B cell (primary cell): Measurements from ENCODE around the gene ASH1L. TPM values are rescaled to one million over a fixed set of nuclear protein-coding genes. Genes with fewer than 3 reads are reported as not detected.
A peak's percentile ranks its signal among the peaks of the same experiment; 100 is the strongest.
"Not testable (repeated sequence)": the region's sequence is repeated elsewhere in the genome, so short reads cannot be mapped to it uniquely, and the experiment has no call there.

ENCODE experiments used
- ATAC-seq: fragments of 200-7000 bp; cut with Tn5 transposase; one replicate; pipeline ENCODE4 v1.10.0; 2021; ENCODE audit warnings: low read depth, mild to moderate bottlenecking, moderate number of reproducible peaks, moderate library complexity
- CTCF ChIA-PET: fragments of 350-600 bp; sonication (Branson Sonifier 250); formaldehyde crosslinking; loops from one replicate; lab custom pipeline; 2021; ENCODE audit warnings: antibody characterized with exemption, inconsistent platforms; lab: Charles Lee
- POLR2A ChIA-PET: fragments of 350-600 bp; sonication (Branson Sonifier 250); formaldehyde crosslinking; loops from one replicate; lab custom pipeline; 2021; ENCODE audit warnings: antibody characterized with exemption; lab: Charles Lee
- DNase-seq: peaks from one replicate; pipeline ENCODE4 v3.0.0; 2013
- H2AFZ ChIP-seq: 2 replicates; pipeline ENCODE4 v1.6.1; 2012; ENCODE audit warnings: mild to moderate bottlenecking, low read depth, low read length; ENCODE audit not compliant: insufficient read depth, poor library complexity, severe bottlenecking
- H3K27ac ChIP-seq, 2 donors: 1 replicate in 1 of 2; 2 replicates in 1 of 2; pipeline ENCODE4 v1.5.1; 2012 to 2013; ENCODE audit warnings: low read length in 2 of 2, mild to moderate bottlenecking in 2 of 2, moderate library complexity in 1 of 2
- H3K27me3 ChIP-seq, 4 experiments: fragments of 200-600 bp in 1 of 4; sonication (generic) in 1 of 4; replicated peaks in 1 of 4; 1 replicate in 2 of 4; 2 replicates in 2 of 4; pipeline versions ENCODE4 v1.6.1 to v1.7.0; 2013 to 2016; ENCODE audit warnings: low read length in 3 of 4, mild to moderate bottlenecking in 2 of 4, mixed read lengths in 1 of 4, moderate library complexity in 1 of 4; ENCODE audit not compliant: insufficient read depth in 4 of 4, control insufficient read depth in 3 of 4; ENCODE audit errors: control extremely low read depth in 1 of 4
- H3K36me3 ChIP-seq, 2 experiments: replicated peaks in 1 of 2; 1 replicate in 1 of 2; 2 replicates in 1 of 2; pipeline versions ENCODE4 v1.6.1 to v1.7.1; 2013; ENCODE audit warnings: low read length in 1 of 2; ENCODE audit not compliant: insufficient read depth in 2 of 2, control insufficient read depth in 1 of 2; ENCODE audit errors: control extremely low read depth in 1 of 2, extremely low read depth in 1 of 2
- H3K4me1 ChIP-seq, 2 donors: fragments of 200-600 bp in 1 of 2; sonication (generic) in 1 of 2; 1 replicate in 1 of 2; 2 replicates in 1 of 2; pipeline versions ENCODE4 v1.5.1 to v1.6.1; 2013 to 2017; ENCODE audit warnings: low read length in 2 of 2; ENCODE audit not compliant: control insufficient read depth in 2 of 2, insufficient read depth in 2 of 2
- H3K4me2 ChIP-seq: replicated peaks from 2 replicates; pipeline ENCODE3; 2012; ENCODE audit warnings: mild to moderate bottlenecking, low read depth, low read length; ENCODE audit not compliant: poor library complexity, severe bottlenecking
- H3K4me3 ChIP-seq, 5 experiments: fragments of 200-600 bp in 1 of 5; sonication (generic) in 1 of 5; 1 replicate in 3 of 5; 2 replicates in 2 of 5; pipeline versions ENCODE4 v1.5.1 to v1.7.0; 2011 to 2016; ENCODE audit warnings: low read length in 4 of 5, mild to moderate bottlenecking in 4 of 5, low read depth in 2 of 5, control low read depth in 1 of 5, moderate library complexity in 1 of 5; ENCODE audit not compliant: insufficient read depth in 1 of 5; ENCODE audit errors: control extremely low read depth in 1 of 5, extremely low read depth in 1 of 5
- H3K79me2 ChIP-seq: fragments of 200-600 bp; sonication (generic); one replicate; pipeline ENCODE4 v1.6.0; 2016; ENCODE audit warnings: low read length; ENCODE audit not compliant: control insufficient read depth, insufficient read depth
- H3K9ac ChIP-seq: fragments of 200-600 bp; sonication (generic); 2 replicates; pipeline ENCODE4 v1.6.1; 2017; ENCODE audit warnings: mild to moderate bottlenecking, low read length, moderate library complexity
- H3K9me3 ChIP-seq, 3 donors: one replicate each; pipeline versions ENCODE4 v1.6.1 to v1.7.1; 2013; ENCODE audit warnings: low read length in 2 of 3; ENCODE audit not compliant: control insufficient read depth in 2 of 3, insufficient read depth in 1 of 3; ENCODE audit errors: control extremely low read depth in 1 of 3
- H4K20me1 ChIP-seq: 2 replicates; pipeline ENCODE4 v1.6.0; 2012; ENCODE audit warnings: mild to moderate bottlenecking, low read length; ENCODE audit not compliant: insufficient read depth, control insufficient read depth, poor library complexity, severe bottlenecking
- H3K27ac Mint-ChIP-seq: one replicate; pipeline ENCODE4 v1.8.0; 2021; ENCODE audit warnings: mixed read lengths
- H3K27me3 Mint-ChIP-seq: one replicate; pipeline ENCODE4 v1.8.0; 2021; ENCODE audit warnings: mixed read lengths
- H3K4me1 Mint-ChIP-seq: one replicate; pipeline ENCODE4 v1.8.0; 2021; ENCODE audit warnings: mixed read lengths
- H3K4me3 Mint-ChIP-seq: one replicate; pipeline ENCODE4 v1.8.0; 2021; ENCODE audit warnings: mixed read lengths
- H3K9me3 Mint-ChIP-seq: one replicate; pipeline ENCODE4 v1.8.0; 2022; ENCODE audit warnings: mixed read lengths; ENCODE audit not compliant: insufficient read depth
- EZH2 ChIP-seq: IDR thresholded peaks from 2 replicates; pipeline ENCODE4 v1.6.1; 2012; ENCODE audit warnings: borderline replicate concordance, low read depth, mild to moderate bottlenecking, moderate library complexity, low read length; ENCODE audit not compliant: insufficient read depth, poor library complexity, severe bottlenecking
- WGBS: methylation state at CpG from one replicate; pipeline ENCODE4 v1.1.5; 2013; ENCODE audit warnings: missing lambda C conversion rate; ENCODE audit not compliant: insufficient coverage; 5-methylcytosine and 5-hydroxymethylcytosine counted together
- intact Hi-C: fragments of 100-400 bp; cut with micrococcal nuclease; formaldehyde crosslinking; loops from one replicate; pipeline ENCODE4 v1.10.0; 2022
- polyA plus RNA-seq: library from polyadenylated mRNA; depleted of rRNA; stranded (reverse); fragments of >200 nt; gene quantifications from 2 replicates; pipeline ENCODE4 v1.2.3, GENCODE V29; 2012
- total RNA-seq, 2 donors: library from RNA; stranded (reverse); fragments of 120-200 nt in 1 of 2; gene quantifications; 1 replicate in 1 of 2; 2 replicates in 1 of 2; pipeline versions ENCODE4 v1.2.3 to v1.2.4, GENCODE V29; 2013 to 2022
- TF ChIP-seq, protein P1 (sequence below): fragments of 200-600 bp; IDR thresholded peaks from one replicate; pipeline ENCODE4 v1.8.0; 2022; ENCODE audit warnings: antibody characterized with exemption, mild to moderate bottlenecking

The ASH1L gene
- total and polyA plus RNA-seq, 2 donors (not counting 1 experiment from before 2014, with no cell fraction given) = 17.7 to 124 TPM

GRCh38 chr1:155392898-155393411, 169.6 kb downstream of the ASH1L start:
- H3K4me3 ChIP-seq = no peak overlapping the region
- no peaks in the 10 kb centered on the region for H3K4me1 Mint-ChIP-seq
- POLR2A ChIA-PET = no interaction called here
- H3K27me3 Mint-ChIP-seq = no peaks in the 10 kb centered on the region
- H3K9me3 Mint-ChIP-seq = no peaks in the 10 kb centered on the region
- H3K79me2 ChIP-seq = peaks cover 11% of the 10 kb centered on the region
- peaks cover 0 to 9% (median 0%) of the 10 kb centered on the region in 3 donors for H3K9me3 ChIP-seq
- H3K4me2 ChIP-seq = no peak overlapping the region
- H3K9ac ChIP-seq = no peak overlapping the region
- H3K27ac ChIP-seq = no peak overlapping the region
- intact Hi-C loops = no loop called here
- TF ChIP-seq, protein P1, sequence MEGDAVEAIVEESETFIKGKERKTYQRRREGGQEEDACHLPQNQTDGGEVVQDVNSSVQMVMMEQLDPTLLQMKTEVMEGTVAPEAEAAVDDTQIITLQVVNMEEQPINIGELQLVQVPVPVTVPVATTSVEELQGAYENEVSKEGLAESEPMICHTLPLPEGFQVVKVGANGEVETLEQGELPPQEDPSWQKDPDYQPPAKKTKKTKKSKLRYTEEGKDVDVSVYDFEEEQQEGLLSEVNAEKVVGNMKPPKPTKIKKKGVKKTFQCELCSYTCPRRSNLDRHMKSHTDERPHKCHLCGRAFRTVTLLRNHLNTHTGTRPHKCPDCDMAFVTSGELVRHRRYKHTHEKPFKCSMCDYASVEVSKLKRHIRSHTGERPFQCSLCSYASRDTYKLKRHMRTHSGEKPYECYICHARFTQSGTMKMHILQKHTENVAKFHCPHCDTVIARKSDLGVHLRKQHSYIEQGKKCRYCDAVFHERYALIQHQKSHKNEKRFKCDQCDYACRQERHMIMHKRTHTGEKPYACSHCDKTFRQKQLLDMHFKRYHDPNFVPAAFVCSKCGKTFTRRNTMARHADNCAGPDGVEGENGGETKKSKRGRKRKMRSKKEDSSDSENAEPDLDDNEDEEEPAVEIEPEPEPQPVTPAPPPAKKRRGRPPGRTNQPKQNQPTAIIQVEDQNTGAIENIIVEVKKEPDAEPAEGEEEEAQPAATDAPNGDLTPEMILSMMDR = no peak
- TF ChIP-seq EZH2 = no peak
- DNase-seq = no peak
- H3K4me3 Mint-ChIP-seq = no peak overlapping the region
- no peaks in the 10 kb centered on the region for H3K27me3 ChIP-seq
- peaks cover 14 to 56% of the 10 kb centered on the region in 2 experiments for H3K36me3 ChIP-seq
- CTCF ChIA-PET = no interaction called here
- no peak overlapping the region for H3K27ac Mint-ChIP-seq
- H4K20me1 ChIP-seq = peaks cover under 1% of the 10 kb centered on the region
- no peaks in the 10 kb centered on the region for H3K4me1 ChIP-seq
- 100% methylated on average over 1 of the region's 5 CpGs for WGBS
- H2AFZ ChIP-seq = no peak overlapping the region
- ATAC-seq = no peak

GRCh38 chr1:155389826-155390225, 172.8 kb downstream of the ASH1L start:
- H3K27ac Mint-ChIP-seq = peak overlapping the region; percentile 2
- H3K27me3 Mint-ChIP-seq = no peaks in the 10 kb centered on the region
- ChIA-PET POLR2A (interaction anchor here (0.6 kb wide), 1 partner anchor 110 kb away, joined by 4 read pairs; no protein-coding TSS in a partner anchor), CTCF (interaction anchor here (0.6 kb wide), 2 partner anchors 462 to 830 kb away, joined by 3 to 4 read pairs; no protein-coding TSS in a partner anchor)
- H3K9me3 Mint-ChIP-seq = no peaks in the 10 kb centered on the region
- no peaks in the 10 kb centered on the region for H4K20me1 ChIP-seq
- no peak overlapping the region for H2AFZ ChIP-seq
- no peak overlapping the region for H3K4me3 ChIP-seq
- ATAC-seq (no peak), DNase-seq (no peak)
- no peak overlapping the region for H3K4me3 Mint-ChIP-seq
- H3K4me1 ChIP-seq = no peaks in the 10 kb centered on the region
- H3K4me1 Mint-ChIP-seq = no peaks in the 10 kb centered on the region
- no peak overlapping the region for H3K4me2 ChIP-seq
- intact Hi-C loops = no loop called here
- no peak overlapping the region for H3K27ac ChIP-seq
- peaks cover 0 to 9% (median 0%) of the 10 kb centered on the region in 3 donors for H3K9me3 ChIP-seq
- no peak overlapping the region for H3K9ac ChIP-seq
- TF ChIP-seq EZH2 = no peak
- TF ChIP-seq, protein P1 = no peak
- H3K79me2 ChIP-seq = no peaks in the 10 kb centered on the region
- H3K36me3 ChIP-seq = peaks cover 11 to 52% of the 10 kb centered on the region in 2 experiments
- no peaks in the 10 kb centered on the region for H3K27me3 ChIP-seq

DNA sequence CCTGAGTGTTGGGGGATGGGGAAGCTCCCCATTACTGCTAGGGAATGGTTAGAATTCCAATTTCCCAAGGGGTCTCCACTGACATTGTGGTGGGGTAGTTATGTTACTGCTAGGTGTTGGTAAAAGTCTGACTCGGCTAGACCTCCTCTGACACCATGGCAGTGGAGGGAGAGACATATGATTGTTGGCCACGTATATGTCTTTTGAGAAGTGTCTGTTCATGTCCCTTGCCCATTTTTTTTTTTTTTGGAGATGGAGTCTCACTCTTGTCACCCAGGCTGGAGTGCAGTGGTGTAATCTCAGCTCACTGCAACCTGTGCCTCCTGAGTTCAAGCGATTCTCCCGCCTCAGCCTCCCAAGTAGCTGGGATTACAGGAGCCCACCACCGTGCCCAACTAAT, 176.8 kb downstream of the ASH1L start:
- H3K27me3 ChIP-seq, H3K79me2 ChIP-seq, H3K27me3 Mint-ChIP-seq, H3K27ac Mint-ChIP-seq, H3K4me3 ChIP-seq, H3K4me2 ChIP-seq, H3K4me1 ChIP-seq, H3K4me1 Mint-ChIP-seq, H3K9ac ChIP-seq, DNase-seq, H3K4me3 Mint-ChIP-seq, intact Hi-C loops, ATAC-seq, POLR2A ChIA-PET, H2AFZ ChIP-seq, H4K20me1 ChIP-seq, H3K9me3 Mint-ChIP-seq, H3K9me3 ChIP-seq: not testable (repeated sequence)
- CTCF ChIA-PET = interaction anchor here (1.3 kb wide), 1 partner anchor 114 kb away, joined by 4 read pairs; no protein-coding TSS in a partner anchor
- Histone ChIP-seq H3K36me3 (peaks cover 2 to 22% of the 10 kb centered on the region in 2 experiments), H3K27ac (peak overlapping the region in 1 of 2 donors; percentile 19)
- WGBS = 100% methylated on average over 3 of the region's 5 CpGs
